Measurements from ENCODE around the gene TUBB4B. TPM values are rescaled to one million over a fixed set of nuclear protein-coding genes. Genes with fewer than 3 reads are reported as not detected.
"Not testable (repeated sequence)": the region's sequence is repeated elsewhere in the genome, so short reads cannot be mapped to it uniquely, and the experiment has no call there.

Gene TUBB4B
- total and polyA plus RNA-seq, 2 experiments from 2014 or later, result 309 to 446 TPM

DNA sequence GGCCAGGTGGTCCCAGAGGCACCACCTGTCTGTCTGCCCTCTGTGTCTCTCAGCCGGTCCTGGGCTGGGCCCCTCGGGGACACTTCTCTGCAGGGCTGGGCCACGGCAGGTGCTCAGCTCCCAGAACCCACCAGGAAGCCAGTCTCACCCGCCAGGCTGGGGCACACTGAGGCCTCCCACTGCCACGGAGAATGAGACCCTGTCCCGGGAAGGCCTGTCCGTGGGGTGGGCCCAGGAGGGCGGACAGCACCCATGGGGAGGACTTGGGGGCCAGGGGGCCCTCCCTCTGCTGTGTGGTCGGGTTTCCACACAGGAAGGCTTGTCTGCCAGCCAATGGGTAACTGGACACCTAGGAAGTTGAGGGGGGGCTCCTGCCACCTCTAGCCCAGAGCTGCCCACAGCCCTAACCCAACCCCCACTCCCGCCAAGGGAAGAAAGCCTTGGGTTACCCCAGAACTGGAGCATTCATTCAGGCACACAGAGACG, 4.1 kb upstream of the TUBB4B start:
- Histone ChIP-seq H3K36me3 (replicated peaks; ENCODE audit: insufficient read depth, low read depth) (no peaks in the 10 kb centered on the region), H3K4me3 (no peak overlapping the region), H3K27me3 (no peaks in the 10 kb centered on the region), H3K79me2 (peaks cover 37% of the 10 kb centered on the region), H3K27ac (peak overlapping the region; percentile 50), H3K9me3 (ENCODE audit: low read depth) (no peaks in the 10 kb centered on the region), H3K9me2 (replicated peaks; ENCODE audit: insufficient read depth) (no peaks in the 10 kb centered on the region), H4K20me1 (ENCODE audit: insufficient read depth, poor library complexity, severe bottlenecking) (peaks cover 5% of the 10 kb centered on the region), H2AFZ (no peak overlapping the region), H3K4me2 (peak overlapping the region; percentile 82), H3K4me1 (ENCODE audit: insufficient read depth) (peaks cover 26% of the 10 kb centered on the region)
- WGBS (ENCODE audit: low lambda C conversion rate, missing lambda C conversion rate), result 48% methylated on average over 11 of the region's 11 CpGs
- DNase-seq (ENCODE audit: low spot score), result no peak
- TF ChIP-seq EZH2phosphoT487 (IDR thresholded peaks at IDR 0.05; ENCODE audit: low read depth, severe bottlenecking, unreplicated experiment) (no peak), EZH2 (IDR thresholded peaks at IDR 0.05; ENCODE audit: borderline replicate concordance) (no peak)
- TF ChIP-seq, protein P1, sequence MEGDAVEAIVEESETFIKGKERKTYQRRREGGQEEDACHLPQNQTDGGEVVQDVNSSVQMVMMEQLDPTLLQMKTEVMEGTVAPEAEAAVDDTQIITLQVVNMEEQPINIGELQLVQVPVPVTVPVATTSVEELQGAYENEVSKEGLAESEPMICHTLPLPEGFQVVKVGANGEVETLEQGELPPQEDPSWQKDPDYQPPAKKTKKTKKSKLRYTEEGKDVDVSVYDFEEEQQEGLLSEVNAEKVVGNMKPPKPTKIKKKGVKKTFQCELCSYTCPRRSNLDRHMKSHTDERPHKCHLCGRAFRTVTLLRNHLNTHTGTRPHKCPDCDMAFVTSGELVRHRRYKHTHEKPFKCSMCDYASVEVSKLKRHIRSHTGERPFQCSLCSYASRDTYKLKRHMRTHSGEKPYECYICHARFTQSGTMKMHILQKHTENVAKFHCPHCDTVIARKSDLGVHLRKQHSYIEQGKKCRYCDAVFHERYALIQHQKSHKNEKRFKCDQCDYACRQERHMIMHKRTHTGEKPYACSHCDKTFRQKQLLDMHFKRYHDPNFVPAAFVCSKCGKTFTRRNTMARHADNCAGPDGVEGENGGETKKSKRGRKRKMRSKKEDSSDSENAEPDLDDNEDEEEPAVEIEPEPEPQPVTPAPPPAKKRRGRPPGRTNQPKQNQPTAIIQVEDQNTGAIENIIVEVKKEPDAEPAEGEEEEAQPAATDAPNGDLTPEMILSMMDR (IDR thresholded peaks at IDR 0.05; ENCODE audit: poor library complexity), result no peak

DNA sequence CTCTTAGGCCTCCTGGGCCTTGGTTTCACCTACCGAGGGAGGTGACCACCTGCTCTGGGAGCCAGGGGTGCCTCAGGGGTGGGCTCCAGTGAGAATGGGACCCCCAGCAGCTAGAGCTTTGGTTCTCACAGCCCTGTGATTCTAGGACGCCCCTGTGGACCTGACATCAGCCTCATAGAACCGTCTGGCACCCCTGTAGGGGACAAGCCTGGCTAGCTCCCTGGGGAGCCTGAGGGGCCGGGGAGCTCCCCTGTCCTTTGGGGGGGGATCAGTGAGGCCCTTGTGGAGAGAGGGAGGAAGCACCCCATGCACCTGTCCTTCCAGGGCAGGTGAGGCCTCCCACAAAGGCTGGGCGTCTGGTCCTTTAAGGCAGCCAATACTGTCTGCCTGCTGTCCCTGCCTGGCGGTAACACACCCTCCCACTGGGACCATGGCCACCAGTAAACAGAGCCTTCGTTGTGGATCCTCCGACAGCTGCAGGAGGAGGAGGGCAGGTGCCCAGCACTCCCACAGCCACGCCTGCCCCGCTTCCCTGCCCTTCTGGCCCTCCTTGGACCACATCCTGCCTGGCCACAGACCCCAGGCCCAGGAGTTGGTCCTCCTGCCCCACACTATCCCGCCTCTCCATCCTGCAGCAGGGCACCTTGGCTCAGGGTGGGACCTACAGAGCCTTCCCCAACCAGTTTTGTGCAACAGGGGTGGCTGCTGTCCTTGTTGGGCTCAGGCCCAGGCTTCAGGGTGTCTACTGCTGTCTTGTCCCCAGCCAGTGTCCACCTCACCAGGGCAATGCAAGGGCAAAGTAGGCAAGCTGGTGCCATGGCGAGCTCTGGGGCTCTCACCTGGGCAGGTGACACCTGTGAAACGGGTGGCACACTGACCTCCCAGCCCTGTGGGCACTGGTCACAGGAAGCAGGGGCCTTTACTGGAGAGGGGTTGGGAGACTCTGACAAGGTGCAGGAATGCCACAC, 3.0 kb upstream of the TUBB4B start:
- Histone ChIP-seq H3K4me1 (ENCODE audit: insufficient read depth) (peaks cover 34% of the 10 kb centered on the region), H3K27me3 (no peaks in the 10 kb centered on the region), H4K20me1 (ENCODE audit: insufficient read depth, poor library complexity, severe bottlenecking) (peaks cover 15% of the 10 kb centered on the region), H3K4me2 (peak overlapping the region; percentile 82), H3K36me3 (replicated peaks; ENCODE audit: insufficient read depth, low read depth) (no peaks in the 10 kb centered on the region), H3K9me2 (replicated peaks; ENCODE audit: insufficient read depth) (no peaks in the 10 kb centered on the region), H3K9me3 (ENCODE audit: low read depth) (no peaks in the 10 kb centered on the region), H3K79me2 (peaks cover 48% of the 10 kb centered on the region), H2AFZ (no peak overlapping the region), H3K27ac (no peak overlapping the region), H3K4me3 (no peak overlapping the region)
- no peak for DNase-seq (ENCODE audit: low spot score)
- TF ChIP-seq, protein P1 (IDR thresholded peaks at IDR 0.05; ENCODE audit: poor library complexity), result no peak
- TF ChIP-seq EZH2 (IDR thresholded peaks at IDR 0.05; ENCODE audit: borderline replicate concordance) (no peak), EZH2phosphoT487 (IDR thresholded peaks at IDR 0.05; ENCODE audit: low read depth, severe bottlenecking, unreplicated experiment) (no peak)
- 85% methylated on average over 12 of the region's 13 CpGs for WGBS (ENCODE audit: low lambda C conversion rate, missing lambda C conversion rate)

DNA sequence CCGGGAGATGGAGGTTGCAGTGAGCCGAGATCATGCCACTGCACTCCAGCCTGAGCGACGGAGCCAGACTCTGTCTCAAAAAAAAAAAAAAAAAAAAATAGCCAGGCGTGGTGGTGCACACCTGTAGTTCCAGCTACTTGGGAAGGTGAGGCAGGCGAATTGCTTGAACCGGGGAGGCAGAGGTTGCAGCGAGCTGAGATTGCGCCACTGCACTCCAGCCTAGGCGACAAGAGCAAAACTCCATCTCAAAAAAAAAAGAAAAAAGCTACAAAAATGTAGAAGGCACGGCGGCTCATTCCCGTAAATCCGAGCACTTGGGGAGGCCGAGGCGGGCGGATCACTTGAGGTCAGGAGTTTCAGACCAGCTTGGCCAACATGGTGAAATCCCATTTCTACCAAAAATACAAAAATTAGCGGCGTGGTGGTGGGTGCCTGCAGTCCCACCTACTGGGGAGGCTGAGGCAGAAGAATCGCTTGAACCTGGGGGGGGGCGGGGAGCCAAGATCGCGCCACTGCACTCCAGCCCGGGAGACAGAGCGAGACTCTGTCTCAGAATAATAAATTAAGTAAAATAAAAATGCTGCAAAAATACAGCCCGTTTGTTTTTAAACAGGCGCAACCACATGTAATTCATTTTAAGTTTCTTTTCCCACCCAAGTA, 1.4 kb upstream of the TUBB4B start:
- H3K79me2 ChIP-seq, result peaks cover 61% of the 10 kb centered on the region
- H3K4me1 ChIP-seq (ENCODE audit: insufficient read depth), result peaks cover 34% of the 10 kb centered on the region

More for the DNA sequence above, 1.4 kb upstream of the TUBB4B start:
- Histone ChIP-seq H3K4me3 (peak overlapping the region; percentile 82), H4K20me1 (ENCODE audit: insufficient read depth, poor library complexity, severe bottlenecking) (peaks cover 24% of the 10 kb centered on the region), H3K27ac (peak overlapping the region; percentile 94), H2AFZ (peak overlapping the region; percentile 33), H3K4me2 (peak overlapping the region; percentile 82)
- not testable (repeated sequence) for H3K27me3 ChIP-seq; H3K9me3 ChIP-seq (ENCODE audit: low read depth); DNase-seq (ENCODE audit: low spot score); H3K9me2 ChIP-seq (replicated peaks; ENCODE audit: insufficient read depth); H3K36me3 ChIP-seq (replicated peaks; ENCODE audit: insufficient read depth, low read depth)
- WGBS (ENCODE audit: low lambda C conversion rate, missing lambda C conversion rate), result 49% methylated on average over 27 of the region's 27 CpGs

Measured in hepatocyte (in vitro differentiated cells).